Measurements from ENCODE around the gene CACYBP. TPM values are rescaled to one million over a fixed set of nuclear protein-coding genes. Genes with fewer than 3 reads are reported as not detected.

Gene CACYBP, protein sequence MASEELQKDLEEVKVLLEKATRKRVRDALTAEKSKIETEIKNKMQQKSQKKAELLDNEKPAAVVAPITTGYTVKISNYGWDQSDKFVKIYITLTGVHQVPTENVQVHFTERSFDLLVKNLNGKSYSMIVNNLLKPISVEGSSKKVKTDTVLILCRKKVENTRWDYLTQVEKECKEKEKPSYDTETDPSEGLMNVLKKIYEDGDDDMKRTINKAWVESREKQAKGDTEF
- 202 and 208 TPM in 2 replicates for total RNA-seq (2021)
- long read RNA-seq, transcript CACYBP-207 (5 exons, 804 nt): minor isoform, 13 of 1,099 reads
- long read RNA-seq, transcript CACYBP-202 (6 exons, 1,059 nt): minor isoform, 6 of 1,099 reads
- long read RNA-seq, transcript CACYBP-201 (6 exons, 2,766 nt): major isoform, 1,024 of 1,099 reads
- long read RNA-seq, transcript CACYBP-209 (6 exons, 2,835 nt): minor isoform, 23 of 1,099 reads
- long read RNA-seq, partial matches to known transcripts: 9 of 1,099 reads
- long read RNA-seq, other reads (novel, unspliced or antisense): 23 of 1,099 reads

DNA sequence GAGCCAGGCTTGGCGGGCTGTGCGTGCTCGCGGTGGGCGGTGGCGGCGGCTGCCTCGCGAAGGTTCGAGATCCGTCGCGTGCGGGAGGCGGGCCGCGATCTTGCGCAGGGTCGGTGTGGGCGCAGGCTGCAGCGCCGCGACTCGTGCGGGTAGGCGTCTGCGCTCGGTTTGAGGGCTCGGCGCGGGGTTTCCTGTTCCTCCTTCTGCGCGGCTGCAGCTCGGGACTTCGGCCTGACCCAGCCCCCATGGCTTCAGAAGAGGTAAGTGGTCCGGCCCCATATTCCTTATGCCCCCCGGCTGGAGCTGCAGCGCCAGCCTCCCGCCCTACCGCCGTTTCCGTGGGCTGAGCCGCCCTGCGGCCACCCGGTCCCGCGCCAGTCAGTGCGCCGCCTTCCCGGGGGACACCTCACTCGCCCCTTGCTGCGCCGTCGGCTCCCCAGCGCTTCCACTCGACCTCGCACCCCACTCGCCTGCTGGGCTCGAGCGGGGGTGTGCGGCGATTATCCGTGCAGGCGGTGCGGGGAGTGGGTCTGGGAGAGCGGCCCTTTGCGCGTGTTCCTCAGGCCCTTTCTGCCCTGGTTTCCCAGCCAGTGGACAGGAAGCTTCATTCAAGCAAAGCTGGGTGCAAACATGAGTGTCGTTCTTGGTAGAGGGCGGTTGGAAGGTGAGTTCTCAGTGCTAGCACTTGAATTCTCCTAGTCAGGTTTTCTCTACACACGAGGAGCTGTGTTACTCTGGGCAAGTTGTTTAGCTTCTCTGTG, at the start of gene CACYBP:
Gene CACYBP, plus strand, starts transcription at position 12 of the 761 bp plus-strand sequence. Its CDS starts 234 bp downstream, at position 246.
- H4K5ac ChIP-seq (ENCODE audit: insufficient read length, low read depth, low read length): peak within 1 kb of the TSS; percentile 88
- H2BK15ac ChIP-seq (ENCODE audit: low read depth, low read length): no peak within 1 kb of the TSS
- Mint-ChIP-seq H3K36me3 (ENCODE audit: insufficient read depth in 1 of 3, low read depth in 3 of 3) (peaks cover 3 to 12% (median 7%) of the 10 kb centered on the region in 3 experiments; a peak in 6 of 7 replicates), H3K4me3 (no peak within 1 kb of the TSS; a peak in 1 of 5 replicates), H3K27me3 (ENCODE audit: low read depth) (no peaks in the 10 kb centered on the region), H3K4me1 (peaks cover 30 to 31% of the 10 kb centered on the region in 2 experiments), H3K9me3 (no peaks in the 10 kb centered on the region), H3K27ac (peak within 1 kb of the TSS; percentile 21 to 96 (median 95); a peak in 6 of 7 replicates)
- WGBS (ENCODE audit: extremely low coverage, insufficient read length, low lambda C conversion rate): no CpG with 5 or more reads among the region's 71 CpGs
- H2BK5ac ChIP-seq (ENCODE audit: insufficient read length, low read length): peak within 1 kb of the TSS; percentile 80
- no peak within 1 kb of the TSS for H3K23ac ChIP-seq (ENCODE audit: insufficient read length, low read depth, low read length)
- H4K91ac ChIP-seq (ENCODE audit: insufficient read length, low read depth, low read length): no peak within 1 kb of the TSS
- peaks cover 5% of the 10 kb centered on the region for H3K23me2 ChIP-seq (ENCODE audit: insufficient read length, low read depth, low read length, poor library complexity, severe bottlenecking)
- H2AK5ac ChIP-seq (ENCODE audit: insufficient read length, low read length): no peak within 1 kb of the TSS
- H2BK12ac ChIP-seq (ENCODE audit: insufficient read length, low read depth, low read length): no peak within 1 kb of the TSS
- H4K8ac ChIP-seq (replicated peaks; ENCODE audit: insufficient read length, low read depth, low read length): no peak within 1 kb of the TSS
- no peaks in the 10 kb centered on the region for H4K20me1 ChIP-seq (ENCODE audit: control insufficient read depth, insufficient read depth, insufficient read length)
- H3K56ac ChIP-seq (ENCODE audit: insufficient read length, low read depth, low read length): peak within 1 kb of the TSS; percentile 71
- peak within 1 kb of the TSS; percentile 89 for H3K27ac ChIP-seq (ENCODE audit: insufficient read length, low read depth, low read length)
- H3T11ph ChIP-seq (ENCODE audit: low read length): peak within 1 kb of the TSS; percentile 43
- no peaks in the 10 kb centered on the region for H3K27me3 ChIP-seq (ENCODE audit: insufficient read depth, low read length)
- no peaks in the 10 kb centered on the region for H3K4me1 ChIP-seq (ENCODE audit: insufficient read depth, low read length)
- no peak within 1 kb of the TSS for H2AFZ ChIP-seq (ENCODE audit: low read length)
- TF ChIP-seq, protein P1, sequence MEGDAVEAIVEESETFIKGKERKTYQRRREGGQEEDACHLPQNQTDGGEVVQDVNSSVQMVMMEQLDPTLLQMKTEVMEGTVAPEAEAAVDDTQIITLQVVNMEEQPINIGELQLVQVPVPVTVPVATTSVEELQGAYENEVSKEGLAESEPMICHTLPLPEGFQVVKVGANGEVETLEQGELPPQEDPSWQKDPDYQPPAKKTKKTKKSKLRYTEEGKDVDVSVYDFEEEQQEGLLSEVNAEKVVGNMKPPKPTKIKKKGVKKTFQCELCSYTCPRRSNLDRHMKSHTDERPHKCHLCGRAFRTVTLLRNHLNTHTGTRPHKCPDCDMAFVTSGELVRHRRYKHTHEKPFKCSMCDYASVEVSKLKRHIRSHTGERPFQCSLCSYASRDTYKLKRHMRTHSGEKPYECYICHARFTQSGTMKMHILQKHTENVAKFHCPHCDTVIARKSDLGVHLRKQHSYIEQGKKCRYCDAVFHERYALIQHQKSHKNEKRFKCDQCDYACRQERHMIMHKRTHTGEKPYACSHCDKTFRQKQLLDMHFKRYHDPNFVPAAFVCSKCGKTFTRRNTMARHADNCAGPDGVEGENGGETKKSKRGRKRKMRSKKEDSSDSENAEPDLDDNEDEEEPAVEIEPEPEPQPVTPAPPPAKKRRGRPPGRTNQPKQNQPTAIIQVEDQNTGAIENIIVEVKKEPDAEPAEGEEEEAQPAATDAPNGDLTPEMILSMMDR (conservative IDR thresholded peaks at IDR 0.05): no peak
- H3K4ac ChIP-seq (ENCODE audit: low read depth, low read length): peak within 1 kb of the TSS; percentile 14; the same call in 1 of the 2 replicates
- no peaks in the 10 kb centered on the region for H3K9me3 ChIP-seq (ENCODE audit: control insufficient read depth, low read depth, low read length)
- peak within 1 kb of the TSS; percentile 91 for H3K18ac ChIP-seq (ENCODE audit: insufficient read length, low read depth, low read length)
- H2BK20ac ChIP-seq (ENCODE audit: low read depth, low read length, poor library complexity, severe bottlenecking): no peak within 1 kb of the TSS
- no peaks in the 10 kb centered on the region for H3K79me1 ChIP-seq (ENCODE audit: insufficient read depth, low read depth, low read length, poor library complexity, severe bottlenecking)
- H3K4me2 ChIP-seq (ENCODE audit: insufficient read depth, insufficient read length, low read length): peak within 1 kb of the TSS; percentile 80
- DNase-seq: no peak
- peaks cover 35% of the 10 kb centered on the region; the same call in 1 of the 2 replicates for H3K79me2 ChIP-seq (ENCODE audit: insufficient read depth, low read length)
- peak within 1 kb of the TSS; percentile 42 for H2BK120ac ChIP-seq (ENCODE audit: low read depth, low read length, poor library complexity, severe bottlenecking)
- H3K14ac ChIP-seq (ENCODE audit: insufficient read depth, low read length): peak within 1 kb of the TSS; percentile 91
- H3K9ac ChIP-seq (ENCODE audit: extremely low read depth, insufficient read length, low read length): peak within 1 kb of the TSS; percentile 93

All from H9 (cell line).